KMS-11 (cell line): ENCODE data around the gene GPATCH11.

Experiments used
- H2AFZ ChIP-seq: fragments of 200-600 bp; sonication (generic); 2 replicates; pipeline ENCODE4 v1.6.1; 2016; ENCODE audit warnings: antibody characterized with exemption, mixed run types, low read depth
- H3K27ac ChIP-seq: fragments of 200-600 bp; sonication (generic); 2 replicates; pipeline ENCODE4 v1.6.1; 2016; ENCODE audit warnings: mild to moderate bottlenecking, mixed run types
- H3K27me3 ChIP-seq: fragments of 200-600 bp; sonication (generic); 2 replicates; pipeline ENCODE4 v1.6.1; 2017; ENCODE audit warnings: mild to moderate bottlenecking, low read depth, mixed run types, moderate library complexity; ENCODE audit not compliant: insufficient read depth
- H3K36me3 ChIP-seq: fragments of 200-600 bp; sonication (generic); 2 replicates; pipeline ENCODE4 v1.6.1; 2017; ENCODE audit warnings: mild to moderate bottlenecking, mixed run types; ENCODE audit not compliant: insufficient read depth
- H3K4me1 ChIP-seq: fragments of 200-600 bp; sonication (generic); 2 replicates; pipeline ENCODE4 v1.6.1; 2016; ENCODE audit warnings: mild to moderate bottlenecking, low read depth, mixed run types; ENCODE audit not compliant: poor library complexity, severe bottlenecking
- H3K4me2 ChIP-seq: fragments of 200-600 bp; sonication (generic); 2 replicates; pipeline ENCODE4 v1.7.0; 2016; ENCODE audit warnings: mild to moderate bottlenecking, mixed run types
- H3K4me3 ChIP-seq: fragments of 200-600 bp; sonication (generic); IDR thresholded peaks from 2 replicates; pipeline ENCODE4 v1.6.1; 2017; ENCODE audit warnings: low read depth, low read length, mixed read lengths; ENCODE audit not compliant: insufficient read depth
- H3K79me2 ChIP-seq: fragments of 200-600 bp; sonication (generic); 2 replicates; pipeline ENCODE4 v1.6.1; 2016; ENCODE audit warnings: low read depth, mixed run types; ENCODE audit not compliant: insufficient read depth
- H3K9ac ChIP-seq: fragments of 200-600 bp; sonication (generic); 2 replicates; pipeline ENCODE4 v1.6.1; 2016; ENCODE audit warnings: mild to moderate bottlenecking, mixed run types
- H4K20me1 ChIP-seq: fragments of 200-600 bp; sonication (generic); 2 replicates; pipeline ENCODE4 v1.6.1; 2016; ENCODE audit warnings: mild to moderate bottlenecking, mixed run types; ENCODE audit not compliant: insufficient read depth
- TF ChIP-seq, protein P1 (sequence below): fragments of 200-600 bp; sonication (generic); conservative IDR thresholded peaks from 2 replicates; pipeline ENCODE4 v1.6.1; 2017; ENCODE audit warnings: low read depth, mild to moderate bottlenecking, antibody characterized with exemption, low read length, moderate library complexity, mixed read lengths

Gene GPATCH11

DNA sequence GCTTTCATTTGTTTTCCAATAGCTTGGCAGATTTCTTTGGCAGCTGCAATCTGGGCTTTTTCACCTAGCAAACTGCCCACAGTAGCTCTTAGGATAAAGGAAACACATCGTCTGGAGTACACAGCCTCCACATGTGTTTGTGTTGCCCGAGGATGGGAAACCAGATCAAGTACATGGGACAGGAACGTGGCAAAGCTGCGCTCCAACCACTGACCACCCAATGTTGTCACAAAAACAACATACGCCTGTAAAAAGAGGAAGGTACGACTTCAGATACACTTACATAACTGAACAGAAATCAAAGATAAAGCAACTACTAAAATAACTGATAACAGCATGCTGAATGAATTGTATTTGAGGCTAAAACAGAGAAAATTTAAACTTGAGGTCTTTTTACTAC lies 15.6 kb upstream of the GPATCH11 start:
- TF ChIP-seq, protein P1, sequence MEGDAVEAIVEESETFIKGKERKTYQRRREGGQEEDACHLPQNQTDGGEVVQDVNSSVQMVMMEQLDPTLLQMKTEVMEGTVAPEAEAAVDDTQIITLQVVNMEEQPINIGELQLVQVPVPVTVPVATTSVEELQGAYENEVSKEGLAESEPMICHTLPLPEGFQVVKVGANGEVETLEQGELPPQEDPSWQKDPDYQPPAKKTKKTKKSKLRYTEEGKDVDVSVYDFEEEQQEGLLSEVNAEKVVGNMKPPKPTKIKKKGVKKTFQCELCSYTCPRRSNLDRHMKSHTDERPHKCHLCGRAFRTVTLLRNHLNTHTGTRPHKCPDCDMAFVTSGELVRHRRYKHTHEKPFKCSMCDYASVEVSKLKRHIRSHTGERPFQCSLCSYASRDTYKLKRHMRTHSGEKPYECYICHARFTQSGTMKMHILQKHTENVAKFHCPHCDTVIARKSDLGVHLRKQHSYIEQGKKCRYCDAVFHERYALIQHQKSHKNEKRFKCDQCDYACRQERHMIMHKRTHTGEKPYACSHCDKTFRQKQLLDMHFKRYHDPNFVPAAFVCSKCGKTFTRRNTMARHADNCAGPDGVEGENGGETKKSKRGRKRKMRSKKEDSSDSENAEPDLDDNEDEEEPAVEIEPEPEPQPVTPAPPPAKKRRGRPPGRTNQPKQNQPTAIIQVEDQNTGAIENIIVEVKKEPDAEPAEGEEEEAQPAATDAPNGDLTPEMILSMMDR: no peak
- no peak overlapping the region for H2AFZ ChIP-seq
- H3K27ac ChIP-seq: no peak overlapping the region
- no peak overlapping the region for H3K9ac ChIP-seq
- H3K4me1 ChIP-seq: no peaks in the 10 kb centered on the region
- H3K36me3 ChIP-seq: peaks cover 16% of the 10 kb centered on the region; the same call in 1 of the 2 replicates
- no peaks in the 10 kb centered on the region for H3K27me3 ChIP-seq
- H4K20me1 ChIP-seq: no peaks in the 10 kb centered on the region
- no peak overlapping the region for H3K4me2 ChIP-seq
- no peak overlapping the region for H3K4me3 ChIP-seq
- H3K79me2 ChIP-seq: no peaks in the 10 kb centered on the region

DNA sequence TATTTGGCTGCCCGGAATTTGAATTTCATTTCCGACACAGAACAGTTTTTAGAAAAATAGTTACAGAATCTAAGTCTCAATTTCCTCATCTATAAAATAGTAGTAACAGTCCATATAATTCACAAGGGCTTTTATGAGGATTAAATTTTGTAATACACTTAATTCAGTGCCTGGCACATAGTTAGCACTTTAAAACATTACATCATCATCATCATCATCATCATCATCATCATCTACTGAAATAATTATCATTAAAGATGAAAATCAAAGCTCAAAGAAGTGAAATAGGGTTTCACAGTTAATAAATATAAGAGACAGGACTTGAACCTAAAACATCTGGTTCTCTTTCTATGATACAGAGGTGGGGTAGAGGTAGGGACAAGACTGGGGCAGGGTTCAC lies 13.4 kb upstream of the GPATCH11 start:
- Histone ChIP-seq H3K4me2 (no peak overlapping the region), H3K4me3 (no peak overlapping the region), H3K27me3 (no peaks in the 10 kb centered on the region), H4K20me1 (no peaks in the 10 kb centered on the region), H3K4me1 (no peaks in the 10 kb centered on the region), H3K79me2 (no peaks in the 10 kb centered on the region), H3K9ac (no peak overlapping the region), H3K27ac (no peak overlapping the region), H2AFZ (no peak overlapping the region), H3K36me3 (peaks cover 11% of the 10 kb centered on the region; the same call in 1 of the 2 replicates)
- TF ChIP-seq, protein P1: no peak

DNA sequence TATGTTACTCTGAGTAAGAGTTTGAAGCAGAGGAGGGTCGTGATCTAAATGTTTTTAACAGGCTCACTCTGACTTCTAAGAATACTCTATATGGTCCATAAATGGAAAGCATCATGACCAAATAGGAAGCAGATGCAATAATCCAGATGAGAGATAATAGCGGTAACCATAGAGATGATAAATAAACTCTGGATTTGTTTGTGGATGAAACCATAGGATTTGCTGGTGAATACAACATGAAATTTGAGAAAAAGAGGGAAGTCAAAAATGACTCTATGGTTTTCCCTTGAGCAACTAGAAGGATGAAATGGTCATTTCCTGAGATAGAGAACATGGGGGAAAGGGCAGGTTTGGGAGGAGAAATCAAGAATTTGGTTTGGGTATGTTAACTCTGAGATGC lies 4.1 kb upstream of the GPATCH11 start:
- H2AFZ ChIP-seq: no peak overlapping the region
- no peak overlapping the region for H3K4me3 ChIP-seq
- no peaks in the 10 kb centered on the region for H4K20me1 ChIP-seq
- no peak overlapping the region for H3K9ac ChIP-seq
- no peaks in the 10 kb centered on the region for H3K27me3 ChIP-seq
- H3K27ac ChIP-seq: no peak overlapping the region
- TF ChIP-seq, protein P1: no peak
- peaks cover 6% of the 10 kb centered on the region; the same call in 1 of the 2 replicates for H3K79me2 ChIP-seq
- peaks cover 5% of the 10 kb centered on the region; the same call in 1 of the 2 replicates for H3K36me3 ChIP-seq
- no peak overlapping the region for H3K4me2 ChIP-seq
- peaks cover 22% of the 10 kb centered on the region for H3K4me1 ChIP-seq

DNA sequence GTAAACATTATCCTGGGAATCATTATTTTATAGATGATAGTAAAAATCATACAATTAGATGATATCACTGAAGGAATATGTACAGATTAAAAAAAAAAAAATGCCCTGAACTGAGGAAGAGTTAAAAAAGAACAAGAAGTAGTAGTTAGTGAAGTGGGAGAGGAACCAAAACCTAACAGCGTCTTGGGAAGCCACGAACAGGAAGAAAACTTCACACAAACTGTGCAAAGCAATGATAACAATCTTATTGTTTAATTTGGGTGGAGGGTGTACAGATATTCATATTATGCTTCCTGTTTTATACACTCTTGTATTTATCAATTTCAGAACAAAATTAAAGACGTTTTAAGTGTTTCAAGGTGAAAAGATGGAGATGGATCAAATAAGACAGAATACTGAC lies 3.6 kb upstream of the GPATCH11 start:
- TF ChIP-seq, protein P1: no peak
- Histone ChIP-seq H3K4me3 (no peak overlapping the region), H3K36me3 (peaks cover 5% of the 10 kb centered on the region; the same call in 1 of the 2 replicates), H3K4me1 (peaks cover 27% of the 10 kb centered on the region), H3K4me2 (no peak overlapping the region), H3K27me3 (no peaks in the 10 kb centered on the region), H3K79me2 (peaks cover 10% of the 10 kb centered on the region; the same call in 1 of the 2 replicates), H2AFZ (no peak overlapping the region), H3K9ac (no peak overlapping the region), H4K20me1 (no peaks in the 10 kb centered on the region), H3K27ac (no peak overlapping the region)
